HepG2 (cell line): ENCODE measurements around the gene ST3GAL5. TPM values are rescaled to one million over a fixed set of nuclear protein-coding genes. Genes with fewer than 3 reads are reported as not detected.

Experiments
- CEBPG ChIP-seq: IDR thresholded peaks from 2 replicates; pipeline ENCODE4 v1.6.1; 2016
- CREB1 ChIP-seq, 2 experiments: fragments of 450-650 bp in 1 of 2; IDR thresholded peaks; 2 replicates each; pipeline ENCODE4 v1.6.1; 2016 to 2017; ENCODE audit warnings: control low read depth in 1 of 2, mild to moderate bottlenecking in 1 of 2, missing compliant biosample characterization in 1 of 2, missing genetic modification characterization in 1 of 2
- GABPB1 ChIP-seq: IDR thresholded peaks from 2 replicates; pipeline ENCODE4 v1.6.1; 2016; ENCODE audit warnings: mild to moderate bottlenecking, missing genetic modification reagents, moderate library complexity, missing compliant biosample characterization
- GATAD2A ChIP-seq: IDR thresholded peaks from 2 replicates; pipeline ENCODE4 v1.6.1; 2016
- HDAC1 ChIP-seq: sonication (generic); formaldehyde crosslinking; IDR thresholded peaks from 2 replicates; pipeline ENCODE4 v1.5.1; 2020; ENCODE audit warnings: mild to moderate bottlenecking, missing genetic modification reagents
- HDAC6 ChIP-seq: fragments of 200-600 bp; sonication (generic); IDR thresholded peaks from 2 replicates; pipeline ENCODE4 v1.7.0; 2017; ENCODE audit warnings: mild to moderate bottlenecking, antibody characterized with exemption, low read length, low read depth
- HOXA3 ChIP-seq: sonication (generic); formaldehyde crosslinking; IDR thresholded peaks from 2 replicates; pipeline ENCODE4 v1.5.0; 2020; ENCODE audit warnings: missing genetic modification reagents
- ISL2 ChIP-seq: sonication (generic); formaldehyde crosslinking; IDR thresholded peaks from 2 replicates; pipeline ENCODE4 v1.5.0; 2020; ENCODE audit warnings: missing genetic modification reagents
- JDP2 ChIP-seq: sonication (generic); formaldehyde crosslinking; IDR thresholded peaks from 2 replicates; pipeline ENCODE4 v1.8.1; 2022; ENCODE audit warnings: missing genetic modification reagents, borderline replicate concordance
- JUND ChIP-seq: sonication (generic); formaldehyde crosslinking; IDR thresholded peaks from 2 replicates; pipeline ENCODE4 v1.8.0; 2022; ENCODE audit warnings: mild to moderate bottlenecking, missing genetic modification reagents
- NCOA5 ChIP-seq: sonication (generic); formaldehyde crosslinking; IDR thresholded peaks from 2 replicates; pipeline ENCODE4 v1.4.0; 2020; ENCODE audit warnings: missing genetic modification reagents
- NFRKB ChIP-seq: fragments of 450-650 bp; IDR thresholded peaks from 2 replicates; pipeline ENCODE4 v1.6.1; 2017
- PPARG ChIP-seq: conservative IDR thresholded peaks from 2 replicates; pipeline ENCODE4 v1.6.1; 2016; ENCODE audit warnings: missing biosample characterization, missing genetic modification reagents
- PTBP1 ChIP-seq: fragments of 200-400 bp; formaldehyde crosslinking; IDR thresholded peaks from 2 replicates; pipeline ENCODE4 v1.6.1; 2018; ENCODE audit warnings: low read length, low read depth; ENCODE audit not compliant: poor library complexity, severe bottlenecking
- RARA ChIP-seq: IDR thresholded peaks from 2 replicates; pipeline ENCODE4 v1.6.1; 2016; ENCODE audit warnings: missing genetic modification reagents, missing compliant biosample characterization
- SALL2 ChIP-seq: sonication (generic); formaldehyde crosslinking; IDR thresholded peaks from 2 replicates; pipeline ENCODE4 v1.8.1; 2023; ENCODE audit warnings: mild to moderate bottlenecking, missing genetic modification reagents, inconsistent platforms
- SRSF1 ChIP-seq: fragments of 200-400 bp; formaldehyde crosslinking; optimal IDR thresholded peaks from 2 replicates; pipeline ENCODE3; 2017; ENCODE audit warnings: mild to moderate bottlenecking, low read depth, low read length, moderate library complexity
- TEAD3 ChIP-seq: optimal IDR thresholded peaks from 2 replicates; pipeline ENCODE3; 2016; ENCODE audit warnings: borderline replicate concordance
- TSC22D2 ChIP-seq: sonication (generic); formaldehyde crosslinking; IDR thresholded peaks from 2 replicates; pipeline ENCODE4 v1.5.1; 2020; ENCODE audit warnings: missing genetic modification reagents, mild to moderate bottlenecking, borderline replicate concordance
- ZEB1 ChIP-seq: IDR thresholded peaks from 2 replicates; pipeline ENCODE4 v1.6.1; 2012; ENCODE audit warnings: mild to moderate bottlenecking, low read depth, inconsistent platforms; ENCODE audit not compliant: insufficient replicate concordance
- ZNF367 ChIP-seq: sonication (generic); formaldehyde crosslinking; IDR thresholded peaks from 2 replicates; pipeline ENCODE4 v1.4.0; 2020; ENCODE audit warnings: missing genetic modification reagents, borderline replicate concordance
- ZNF552 ChIP-seq: sonication (generic); formaldehyde crosslinking; IDR thresholded peaks from 2 replicates; pipeline ENCODE4 v1.9.0; 2022; ENCODE audit warnings: missing genetic modification reagents, mild to moderate bottlenecking, borderline replicate concordance
- polyA plus RNA-seq, 8 experiments: library from polyadenylated mRNA; depleted of rRNA in 3 of 8; stranded (reverse) in 7 of 8; unstranded in 1 of 8; fragments of >200 nt; fragmentation: Illumina TruSeq in 4 of 8; extraction: Trizol in 4 of 8; gene quantifications; 2 replicates each; pipeline versions ENCODE4 v1.2.1 to v1.2.3, GENCODE V29; 2011 to 2016; ENCODE audit warnings: low read depth in 4 of 8, missing spikeins in 1 of 8, mixed read lengths in 1 of 8; ENCODE audit not compliant: insufficient read depth in 1 of 8
- total RNA-seq, 5 experiments: library from RNA; depleted of rRNA; stranded (reverse); fragments of >200 nt; fragmentation: Illumina TruSeq; extraction: Trizol; gene quantifications; 2 replicates each; pipeline ENCODE4 v1.2.3, GENCODE V29; 2016; ENCODE audit warnings: low read depth in 1 of 5
- TF ChIP-seq, protein P1 (sequence below): sonication (generic); formaldehyde crosslinking; IDR thresholded peaks from 2 replicates; pipeline ENCODE4 v1.4.0; 2020; ENCODE audit warnings: missing genetic modification reagents, mild to moderate bottlenecking, borderline replicate concordance
- TF ChIP-seq, protein P2 (sequence below): sonication (generic); formaldehyde crosslinking; IDR thresholded peaks from 2 replicates; pipeline ENCODE4 v1.4.0; 2020; ENCODE audit warnings: mild to moderate bottlenecking, missing genetic modification reagents
- TF ChIP-seq, protein P3 (sequence below): sonication (generic); formaldehyde crosslinking; IDR thresholded peaks from 2 replicates; pipeline ENCODE4 v1.5.0; 2020; ENCODE audit warnings: mild to moderate bottlenecking, missing genetic modification reagents, borderline replicate concordance

Gene ST3GAL5
- total and polyA plus RNA-seq, 2 of the 13 experiments (the other 11 are each of a cell fraction or from before 2014, with no cell fraction given), result 1.3 to 2.0 TPM

DNA sequence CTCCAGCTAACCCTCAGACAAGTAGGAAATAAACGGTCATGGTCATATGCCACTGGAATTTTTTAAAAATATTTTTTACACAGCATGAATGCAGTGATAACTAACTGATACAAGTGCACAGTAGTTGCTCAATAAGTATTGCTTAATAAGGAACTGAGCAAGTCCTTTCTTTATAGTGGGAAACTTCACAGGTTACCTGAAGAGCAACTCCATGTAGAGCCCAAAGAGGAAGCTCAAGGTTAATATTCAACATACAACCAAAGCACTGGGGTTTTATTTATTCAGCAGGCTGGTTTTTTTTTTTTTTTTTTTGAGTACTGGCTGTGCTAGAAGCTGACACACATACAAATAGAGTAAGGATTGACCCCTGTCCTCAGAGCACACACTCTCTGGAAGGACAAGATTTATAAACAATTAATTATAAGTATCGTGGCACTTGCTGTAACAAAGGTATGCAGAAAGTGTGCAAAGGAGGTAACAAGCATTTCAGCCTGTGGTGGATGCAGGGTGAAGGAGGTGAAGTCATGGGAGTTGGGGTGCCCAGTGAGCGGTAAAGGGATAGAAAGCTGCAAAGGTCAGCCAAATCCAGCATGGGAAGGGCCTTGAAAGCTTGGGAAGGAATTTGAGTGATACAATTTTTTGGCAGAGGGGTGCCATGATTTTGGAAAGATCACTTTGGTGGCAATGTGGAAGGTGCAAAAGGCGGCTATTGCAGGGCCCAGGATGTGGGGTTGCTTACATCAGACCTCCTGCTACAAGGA lies 82.3 kb downstream of the ST3GAL5 start (continued):
- no peak for TF ChIP-seq HDAC6
- no peak for TF ChIP-seq ZNF552 (CRISPR knock-in tag)
- TF ChIP-seq, protein P1, sequence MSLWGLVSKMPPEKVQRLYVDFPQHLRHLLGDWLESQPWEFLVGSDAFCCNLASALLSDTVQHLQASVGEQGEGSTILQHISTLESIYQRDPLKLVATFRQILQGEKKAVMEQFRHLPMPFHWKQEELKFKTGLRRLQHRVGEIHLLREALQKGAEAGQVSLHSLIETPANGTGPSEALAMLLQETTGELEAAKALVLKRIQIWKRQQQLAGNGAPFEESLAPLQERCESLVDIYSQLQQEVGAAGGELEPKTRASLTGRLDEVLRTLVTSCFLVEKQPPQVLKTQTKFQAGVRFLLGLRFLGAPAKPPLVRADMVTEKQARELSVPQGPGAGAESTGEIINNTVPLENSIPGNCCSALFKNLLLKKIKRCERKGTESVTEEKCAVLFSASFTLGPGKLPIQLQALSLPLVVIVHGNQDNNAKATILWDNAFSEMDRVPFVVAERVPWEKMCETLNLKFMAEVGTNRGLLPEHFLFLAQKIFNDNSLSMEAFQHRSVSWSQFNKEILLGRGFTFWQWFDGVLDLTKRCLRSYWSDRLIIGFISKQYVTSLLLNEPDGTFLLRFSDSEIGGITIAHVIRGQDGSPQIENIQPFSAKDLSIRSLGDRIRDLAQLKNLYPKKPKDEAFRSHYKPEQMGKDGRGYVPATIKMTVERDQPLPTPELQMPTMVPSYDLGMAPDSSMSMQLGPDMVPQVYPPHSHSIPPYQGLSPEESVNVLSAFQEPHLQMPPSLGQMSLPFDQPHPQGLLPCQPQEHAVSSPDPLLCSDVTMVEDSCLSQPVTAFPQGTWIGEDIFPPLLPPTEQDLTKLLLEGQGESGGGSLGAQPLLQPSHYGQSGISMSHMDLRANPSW (CRISPR knock-in tag), result 0 out of 2 replicates have a peak, but pooled peaks have one; percentile 81
- no peak for TF ChIP-seq SRSF1
- TF ChIP-seq TEAD3 (CRISPR knock-in tag), result no peak
- TF ChIP-seq, protein P2, sequence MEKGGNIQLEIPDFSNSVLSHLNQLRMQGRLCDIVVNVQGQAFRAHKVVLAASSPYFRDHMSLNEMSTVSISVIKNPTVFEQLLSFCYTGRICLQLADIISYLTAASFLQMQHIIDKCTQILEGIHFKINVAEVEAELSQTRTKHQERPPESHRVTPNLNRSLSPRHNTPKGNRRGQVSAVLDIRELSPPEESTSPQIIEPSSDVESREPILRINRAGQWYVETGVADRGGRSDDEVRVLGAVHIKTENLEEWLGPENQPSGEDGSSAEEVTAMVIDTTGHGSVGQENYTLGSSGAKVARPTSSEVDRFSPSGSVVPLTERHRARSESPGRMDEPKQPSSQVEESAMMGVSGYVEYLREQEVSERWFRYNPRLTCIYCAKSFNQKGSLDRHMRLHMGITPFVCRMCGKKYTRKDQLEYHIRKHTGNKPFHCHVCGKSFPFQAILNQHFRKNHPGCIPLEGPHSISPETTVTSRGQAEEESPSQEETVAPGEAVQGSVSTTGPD, result no peak
- no peak for TF ChIP-seq SALL2
- TF ChIP-seq HDAC1, result 0 out of 2 replicates have a peak, but pooled peaks have one; percentile 23
- TF ChIP-seq GABPB1, result no peak
- no peak for TF ChIP-seq PTBP1
- TF ChIP-seq GATAD2A (CRISPR knock-in tag), result peak; percentile 83
- TF ChIP-seq HOXA3 (CRISPR knock-in tag), result no peak
- peak; percentile 25; the same call in 1 of the 2 replicates for TF ChIP-seq RARA (CRISPR knock-in tag)
- TF ChIP-seq, protein P3, sequence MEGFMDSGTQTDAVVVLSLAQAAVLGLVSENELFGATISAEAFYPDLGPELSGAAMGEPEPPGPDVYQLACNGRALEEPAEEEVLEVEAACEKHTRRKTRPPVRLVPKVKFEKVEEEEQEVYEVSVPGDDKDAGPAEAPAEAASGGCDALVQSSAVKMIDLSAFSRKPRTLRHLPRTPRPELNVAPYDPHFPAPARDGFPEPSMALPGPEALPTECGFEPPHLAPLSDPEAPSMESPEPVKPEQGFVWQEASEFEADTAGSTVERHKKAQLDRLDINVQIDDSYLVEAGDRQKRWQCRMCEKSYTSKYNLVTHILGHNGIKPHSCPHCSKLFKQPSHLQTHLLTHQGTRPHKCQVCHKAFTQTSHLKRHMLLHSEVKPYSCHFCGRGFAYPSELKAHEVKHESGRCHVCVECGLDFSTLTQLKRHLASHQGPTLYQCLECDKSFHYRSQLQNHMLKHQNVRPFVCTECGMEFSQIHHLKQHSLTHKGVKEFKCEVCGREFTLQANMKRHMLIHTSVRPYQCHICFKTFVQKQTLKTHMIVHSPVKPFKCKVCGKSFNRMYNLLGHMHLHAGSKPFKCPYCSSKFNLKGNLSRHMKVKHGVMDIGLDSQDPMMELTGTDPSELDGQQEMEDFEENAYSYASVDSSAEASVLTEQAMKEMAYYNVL (CRISPR knock-in tag), result no peak
- TF ChIP-seq ZNF367 (CRISPR knock-in tag), result no peak
- TF ChIP-seq CEBPG (CRISPR knock-in tag), result peak; percentile 95
- TF ChIP-seq PPARG (CRISPR knock-in tag), result 0 out of 2 replicates have a peak, but pooled peaks have one; percentile 15
- TF ChIP-seq NCOA5 (CRISPR knock-in tag), result no peak
- no peak for TF ChIP-seq ISL2 (CRISPR knock-in tag)
- no peak for TF ChIP-seq TSC22D2 (CRISPR knock-in tag)
- TF ChIP-seq JUND, result no peak
- no peak for TF ChIP-seq NFRKB
- no peak for TF ChIP-seq JDP2 (CRISPR knock-in tag)
- peak; percentile 29 for TF ChIP-seq ZEB1
- no peak for TF ChIP-seq CREB1 (IDR thresholded peaks at IDR 0.05)
- no peak for TF ChIP-seq CREB1 (CRISPR knock-in tag; IDR thresholded peaks at IDR 0.05)
